Muscle layer of duodenum (tissue), 2 donors: ENCODE data around the gene EDAR.

Experiments used
- H3K27ac ChIP-seq: one replicate; pipeline ENCODE4 v1.7.0; 2013; ENCODE audit warnings: mild to moderate bottlenecking, low read length
- H3K27me3 ChIP-seq: one replicate; pipeline ENCODE4 v1.7.0; 2013; ENCODE audit warnings: low read depth, mild to moderate bottlenecking, control low read depth, low read length
- H3K36me3 ChIP-seq, 2 donors: one replicate each; pipeline ENCODE4 v1.7.0; 2013; ENCODE audit warnings: low read length in 2 of 2, control low read depth in 1 of 2, mild to moderate bottlenecking in 1 of 2; ENCODE audit not compliant: insufficient read depth in 2 of 2, control insufficient read depth in 1 of 2
- H3K4me1 ChIP-seq, 2 donors: one replicate each; pipeline ENCODE4 v1.7.0; 2013; ENCODE audit warnings: low read length in 2 of 2, mild to moderate bottlenecking in 2 of 2, control low read depth in 1 of 2, moderate library complexity in 1 of 2; ENCODE audit not compliant: insufficient read depth in 2 of 2, control insufficient read depth in 1 of 2
- H3K4me3 ChIP-seq, 2 donors: one replicate each; pipeline ENCODE4 v1.7.0; 2013; ENCODE audit warnings: low read length in 2 of 2, low read depth in 1 of 2, mild to moderate bottlenecking in 1 of 2
- H3K9me3 ChIP-seq, 2 donors: one replicate each; pipeline ENCODE4 v1.7.0; 2013; ENCODE audit warnings: low read length in 2 of 2, control low read depth in 1 of 2, mild to moderate bottlenecking in 1 of 2; ENCODE audit not compliant: control insufficient read depth in 1 of 2
- donor health status: healthy.

The EDAR gene

GRCh38 chr2:108910541-108911396, 78.3 kb downstream of the EDAR start:
- H3K27me3 ChIP-seq, result no peaks in the 10 kb centered on the region

GRCh38 chr2:108910011-108910431, 79.0 kb downstream of the EDAR start:
- no peaks in the 10 kb centered on the region for H3K9me3 ChIP-seq
- H3K27me3 ChIP-seq, result no peaks in the 10 kb centered on the region
- H3K36me3 ChIP-seq, result no peaks in the 10 kb centered on the region
- no peaks in the 10 kb centered on the region for H3K4me1 ChIP-seq
- no peak overlapping the region for H3K4me3 ChIP-seq
- H3K27ac ChIP-seq, result no peak overlapping the region

More at GRCh38 chr2:108910541-108911396, 78.3 kb downstream of the EDAR start:
- Histone ChIP-seq H3K4me3 (no peak overlapping the region), H3K36me3 (no peaks in the 10 kb centered on the region), H3K27ac (no peak overlapping the region), H3K9me3 (no peaks in the 10 kb centered on the region), H3K4me1 (no peaks in the 10 kb centered on the region)

- no peak overlapping the region for H3K27ac ChIP-seq
- no peaks in the 10 kb centered on the region for H3K9me3 ChIP-seq
- no peaks in the 10 kb centered on the region for H3K27me3 ChIP-seq
- no peak overlapping the region for H3K4me3 ChIP-seq
- H3K4me1 ChIP-seq, result no peaks in the 10 kb centered on the region
- no peaks in the 10 kb centered on the region for H3K36me3 ChIP-seq
These were observed 79.7 kb downstream of the EDAR start for GRCh38 chr2:108909275-108909823.

GRCh38 chr2:108908713-108909070, 80.3 kb downstream of the EDAR start:
- Histone ChIP-seq H3K4me3 (no peak overlapping the region), H3K4me1 (no peaks in the 10 kb centered on the region)

GRCh38 chr2:108907822-108908712, 81.0 kb downstream of the EDAR start:
- no peak overlapping the region for H3K4me3 ChIP-seq
- H3K27ac ChIP-seq, result no peak overlapping the region
- no peaks in the 10 kb centered on the region for H3K27me3 ChIP-seq
- H3K4me1 ChIP-seq, result no peaks in the 10 kb centered on the region
- no peaks in the 10 kb centered on the region for H3K36me3 ChIP-seq
- H3K9me3 ChIP-seq, result no peaks in the 10 kb centered on the region

More at GRCh38 chr2:108908713-108909070, 80.3 kb downstream of the EDAR start:
- H3K27ac ChIP-seq, result no peak overlapping the region
- no peaks in the 10 kb centered on the region for H3K36me3 ChIP-seq
- no peaks in the 10 kb centered on the region for H3K27me3 ChIP-seq
- H3K9me3 ChIP-seq, result no peaks in the 10 kb centered on the region

GRCh38 chr2:108906403-108907077, 82.5 kb downstream of the EDAR start:
- no peaks in the 10 kb centered on the region for H3K27me3 ChIP-seq
- no peak overlapping the region for H3K4me3 ChIP-seq
- H3K27ac ChIP-seq, result no peak overlapping the region
- no peaks in the 10 kb centered on the region for H3K36me3 ChIP-seq
- no peaks in the 10 kb centered on the region for H3K9me3 ChIP-seq
- no peaks in the 10 kb centered on the region for H3K4me1 ChIP-seq

- no peak overlapping the region for H3K4me3 ChIP-seq
- no peaks in the 10 kb centered on the region for H3K27me3 ChIP-seq
- H3K9me3 ChIP-seq, result no peaks in the 10 kb centered on the region
- no peaks in the 10 kb centered on the region for H3K36me3 ChIP-seq
- no peaks in the 10 kb centered on the region for H3K4me1 ChIP-seq
- H3K27ac ChIP-seq, result no peak overlapping the region
These were observed 83.1 kb downstream of the EDAR start for GRCh38 chr2:108905906-108906305.

- Histone ChIP-seq H3K27me3 (no peaks in the 10 kb centered on the region), H3K4me3 (no peak overlapping the region), H3K4me1 (no peaks in the 10 kb centered on the region), H3K27ac (no peak overlapping the region), H3K9me3 (no peaks in the 10 kb centered on the region), H3K36me3 (no peaks in the 10 kb centered on the region)
These were observed 83.8 kb downstream of the EDAR start for GRCh38 chr2:108905176-108905575.

- Histone ChIP-seq H3K27me3 (no peaks in the 10 kb centered on the region), H3K4me1 (no peaks in the 10 kb centered on the region), H3K9me3 (no peaks in the 10 kb centered on the region), H3K36me3 (no peaks in the 10 kb centered on the region), H3K27ac (no peak overlapping the region), H3K4me3 (no peak overlapping the region)
These were observed 84.3 kb downstream of the EDAR start for GRCh38 chr2:108904680-108905079.

GRCh38 chr2:108898315-108899082, 90.5 kb downstream of the EDAR start:
- no peak overlapping the region for H3K27ac ChIP-seq
- H3K4me1 ChIP-seq, result no peaks in the 10 kb centered on the region
- no peaks in the 10 kb centered on the region for H3K36me3 ChIP-seq
- H3K9me3 ChIP-seq, result no peaks in the 10 kb centered on the region
- no peaks in the 10 kb centered on the region for H3K27me3 ChIP-seq
- H3K4me3 ChIP-seq, result no peak overlapping the region
